ENCODE results near the gene ITGBL1. TPM values are rescaled to one million over a fixed set of nuclear protein-coding genes. Genes with fewer than 3 reads are reported as not detected.
A peak's percentile ranks its signal among the peaks of the same experiment; 100 is the strongest.

Gene ITGBL1
- total RNA-seq, 2 experiments from 2014 or later = not detected

- BruUV-seq (replicated peaks) = no TSS peak
- DNase-seq (ENCODE audit: low spot score) = no peak
- ChIA-PET CTCF (ENCODE audit: unreplicated experiment) (no interaction called here), POLR2A (no interaction called here)
- no peaks in the 10 kb centered on the region for H3K9me3 ChIP-seq (ENCODE audit: low read length)
- H3K4me3 ChIP-seq (ENCODE audit: low read depth, low read length, poor library complexity, severe bottlenecking) = no peak overlapping the region
- TF ChIP-seq CTCF (conservative IDR thresholded peaks at IDR 0.05; ENCODE audit: low read length) (no peak), EZH2phosphoT487 (IDR thresholded peaks at IDR 0.05; ENCODE audit: borderline replicate concordance, low read depth, low read length) (no peak)
- H2AFZ ChIP-seq (ENCODE audit: low read length) = no peak overlapping the region
- no peaks in the 10 kb centered on the region for H3K4me1 ChIP-seq (ENCODE audit: insufficient read depth, low read length, poor library complexity, severe bottlenecking)
- no peaks in the 10 kb centered on the region for H4K20me1 ChIP-seq (ENCODE audit: insufficient read depth, low read length)
- no peaks in the 10 kb centered on the region for H3K79me2 ChIP-seq (ENCODE audit: insufficient read depth, low read depth, low read length)
- no peak overlapping the region for H3K27ac ChIP-seq (ENCODE audit: low read depth, low read length, poor library complexity, severe bottlenecking)
- intact Hi-C loops (cut with micrococcal nuclease; ENCODE audit: unreplicated experiment) = no loop called here
- no peaks in the 10 kb centered on the region for H3K9me2 ChIP-seq (ENCODE audit: insufficient read depth, low read length)
- H3K4me2 ChIP-seq (ENCODE audit: low read length) = no peak overlapping the region
- H3K36me3 ChIP-seq (ENCODE audit: insufficient read depth, low read length) = no peaks in the 10 kb centered on the region
These were observed 202.4 kb downstream of the ITGBL1 start for GRCh38 chr13:101654883-101655282.

GRCh38 chr13:101655435-101655834, 203.0 kb downstream of the ITGBL1 start:
- Histone ChIP-seq H3K79me2 (ENCODE audit: insufficient read depth, low read depth, low read length) (no peaks in the 10 kb centered on the region), H3K27ac (ENCODE audit: low read depth, low read length, poor library complexity, severe bottlenecking) (no peak overlapping the region), H3K4me2 (ENCODE audit: low read length) (no peak overlapping the region), H3K9me2 (ENCODE audit: insufficient read depth, low read length) (no peaks in the 10 kb centered on the region), H4K20me1 (ENCODE audit: insufficient read depth, low read length) (no peaks in the 10 kb centered on the region), H3K36me3 (ENCODE audit: insufficient read depth, low read length) (no peaks in the 10 kb centered on the region), H2AFZ (ENCODE audit: low read length) (no peak overlapping the region), H3K4me1 (ENCODE audit: insufficient read depth, low read length, poor library complexity, severe bottlenecking) (no peaks in the 10 kb centered on the region), H3K4me3 (ENCODE audit: low read depth, low read length, poor library complexity, severe bottlenecking) (no peak overlapping the region), H3K9me3 (ENCODE audit: low read length) (no peaks in the 10 kb centered on the region)
- peak; percentile 0 for DNase-seq (ENCODE audit: low spot score)
- POLR2A ChIA-PET = no interaction called here
- intact Hi-C loops (cut with micrococcal nuclease; ENCODE audit: unreplicated experiment) = no loop called here
- BruUV-seq (replicated peaks) = no TSS peak
- no peak for TF ChIP-seq EZH2phosphoT487 (IDR thresholded peaks at IDR 0.05; ENCODE audit: borderline replicate concordance, low read depth, low read length)
- no peak for TF ChIP-seq CTCF (conservative IDR thresholded peaks at IDR 0.05; ENCODE audit: low read length)
- CTCF ChIA-PET (ENCODE audit: unreplicated experiment) = no interaction called here

- POLR2A ChIA-PET = no interaction called here
These were observed 208.2 kb downstream of the ITGBL1 start for GRCh38 chr13:101660711-101661110.

More at GRCh38 chr13:101660711-101661110, 208.2 kb downstream of the ITGBL1 start:
- H3K4me1 ChIP-seq (ENCODE audit: insufficient read depth, low read length, poor library complexity, severe bottlenecking) = no peaks in the 10 kb centered on the region
- no peaks in the 10 kb centered on the region for H4K20me1 ChIP-seq (ENCODE audit: insufficient read depth, low read length)
- H3K4me2 ChIP-seq (ENCODE audit: low read length) = no peak overlapping the region
- H3K9me3 ChIP-seq (ENCODE audit: low read length) = no peaks in the 10 kb centered on the region
- H3K79me2 ChIP-seq (ENCODE audit: insufficient read depth, low read depth, low read length) = no peaks in the 10 kb centered on the region
- no peak overlapping the region for H3K27ac ChIP-seq (ENCODE audit: low read depth, low read length, poor library complexity, severe bottlenecking)
- H3K9me2 ChIP-seq (ENCODE audit: insufficient read depth, low read length) = no peaks in the 10 kb centered on the region
- BruUV-seq (replicated peaks) = no TSS peak
- H3K36me3 ChIP-seq (ENCODE audit: insufficient read depth, low read length) = no peaks in the 10 kb centered on the region
- H2AFZ ChIP-seq (ENCODE audit: low read length) = no peak overlapping the region
- DNase-seq (ENCODE audit: low spot score) = no peak
- no peak overlapping the region for H3K4me3 ChIP-seq (ENCODE audit: low read depth, low read length, poor library complexity, severe bottlenecking)
- TF ChIP-seq EZH2phosphoT487 (IDR thresholded peaks at IDR 0.05; ENCODE audit: borderline replicate concordance, low read depth, low read length) (no peak), CTCF (conservative IDR thresholded peaks at IDR 0.05; ENCODE audit: low read length) (no peak)
- CTCF ChIA-PET (ENCODE audit: unreplicated experiment) = no interaction called here
- intact Hi-C loops (cut with micrococcal nuclease; ENCODE audit: unreplicated experiment) = no loop called here
